ENCODE results near the gene MAP3K19. TPM values are rescaled to one million over a fixed set of nuclear protein-coding genes. Genes with fewer than 3 reads are reported as not detected.
A peak's percentile ranks its signal among the peaks of the same experiment; 100 is the strongest.
"Not testable (repeated sequence)": the region's sequence is repeated elsewhere in the genome, so short reads cannot be mapped to it uniquely, and the experiment has no call there.

Gene MAP3K19
- polyA plus RNA-seq, 1 donor, result not detected

DNA sequence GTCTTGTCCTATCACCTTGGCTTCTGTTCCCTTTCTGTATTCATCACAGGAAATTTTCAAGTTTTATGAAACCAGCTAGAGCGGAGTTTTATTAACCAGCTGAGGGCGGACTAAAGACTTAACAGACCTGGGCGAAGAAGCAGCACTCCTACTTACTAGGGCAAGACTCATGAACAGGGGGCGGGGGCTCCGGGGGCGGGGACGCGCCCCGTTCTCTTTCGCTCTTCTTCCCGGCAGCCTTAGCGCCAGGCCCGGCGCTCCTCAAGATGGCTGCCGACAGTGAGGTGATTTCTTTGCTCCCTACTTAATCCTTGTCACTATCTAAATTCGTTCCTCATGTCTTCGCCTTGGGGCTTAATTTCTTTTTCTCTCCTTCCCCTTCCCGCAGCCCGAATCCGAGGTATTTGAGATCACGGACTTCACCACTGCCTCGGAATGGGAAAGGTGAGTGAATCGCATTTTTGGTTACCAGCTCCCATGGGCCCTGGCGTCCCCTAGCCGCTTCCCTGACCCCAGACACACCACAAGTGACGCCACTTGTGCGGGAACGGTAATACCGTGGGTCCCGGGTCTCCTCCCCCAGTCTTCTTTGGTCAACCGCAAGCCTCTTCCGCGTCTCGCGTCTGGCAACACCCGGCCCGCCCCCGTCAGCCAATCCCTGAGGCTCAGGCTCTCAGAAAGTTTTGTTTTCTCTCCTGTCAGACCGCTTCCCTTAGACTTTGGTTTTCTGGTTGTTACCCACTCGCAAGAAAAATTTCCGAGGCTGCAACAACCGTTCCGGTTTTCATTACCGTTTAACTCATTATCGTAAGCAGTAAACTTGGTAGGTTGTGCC is 5.0 kb upstream of the MAP3K19 start, which contains the start of gene RAB3GAP1:
Gene RAB3GAP1, plus strand, starts transcription at position 251 of the 835 bp plus-strand sequence. Its CDS starts 16 bp downstream, at position 267.
- peak; percentile 81 for DNase-seq

GRCh38 chr2:135050684-135051083 is 3.4 kb upstream of the MAP3K19 start:
- DNase-seq, result no peak

DNA sequence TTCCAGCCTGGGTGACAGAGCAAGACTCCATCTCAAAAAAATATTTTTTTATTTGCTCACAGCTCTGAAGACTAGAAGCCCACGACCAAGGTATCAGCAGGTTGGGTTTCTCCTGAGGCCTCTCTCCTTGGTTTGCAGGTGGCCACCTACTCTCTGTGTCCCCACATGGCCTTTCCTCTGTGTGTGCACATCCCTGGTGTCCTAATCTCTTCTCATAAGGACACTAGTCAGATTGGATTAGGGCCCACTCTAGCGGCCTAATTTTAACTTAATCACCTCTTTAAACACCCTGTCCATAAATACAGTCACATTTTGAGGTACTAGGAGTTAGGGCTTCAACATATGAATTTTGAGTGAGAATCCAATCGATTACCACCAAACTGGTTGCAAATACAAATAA is 2.9 kb upstream of the MAP3K19 start:
- DNase-seq, result no peak

DNA sequence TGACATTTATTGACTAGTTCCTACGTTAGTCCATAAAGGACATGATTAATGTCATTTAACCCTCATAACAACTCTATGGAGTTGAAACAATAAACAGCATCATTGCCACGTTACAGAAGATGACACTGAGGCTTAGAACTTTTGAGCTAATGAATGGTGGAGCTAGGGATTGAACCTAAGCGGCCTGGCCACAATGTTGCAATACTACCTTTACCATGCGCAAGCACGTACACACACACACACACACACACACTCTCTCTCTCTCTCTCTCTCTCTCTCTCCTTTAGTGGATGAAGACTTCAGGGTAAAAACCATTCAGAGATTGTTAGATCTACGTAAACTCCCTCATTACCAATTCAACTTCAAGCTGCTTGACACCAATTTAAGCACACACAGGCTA is 875 bp upstream of the MAP3K19 start:
- DNase-seq, result no peak

DNA sequence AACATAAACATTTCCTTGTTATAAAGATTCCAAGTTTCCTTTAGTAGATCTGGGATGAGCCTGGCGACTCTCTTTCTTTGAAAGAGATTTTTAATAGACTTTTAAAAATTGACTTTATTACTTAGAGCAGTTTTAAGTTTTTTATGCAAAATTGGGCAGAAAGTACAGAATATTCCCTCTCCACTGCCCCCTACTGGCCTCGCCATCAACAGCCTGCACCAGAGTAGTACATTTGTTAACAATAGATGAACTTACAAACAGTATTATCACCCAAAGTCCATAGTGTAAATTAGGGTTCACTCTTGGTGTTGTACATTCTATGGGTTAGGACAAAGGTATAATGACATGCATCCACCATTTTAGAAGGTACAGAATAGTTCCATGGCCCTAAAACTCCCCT is 3.9 kb downstream of the MAP3K19 start:
- DNase-seq, result no peak

- no peak for DNase-seq
Observed at GRCh38 chr2:135037831-135038230, 9.4 kb downstream of the MAP3K19 start.

DNA sequence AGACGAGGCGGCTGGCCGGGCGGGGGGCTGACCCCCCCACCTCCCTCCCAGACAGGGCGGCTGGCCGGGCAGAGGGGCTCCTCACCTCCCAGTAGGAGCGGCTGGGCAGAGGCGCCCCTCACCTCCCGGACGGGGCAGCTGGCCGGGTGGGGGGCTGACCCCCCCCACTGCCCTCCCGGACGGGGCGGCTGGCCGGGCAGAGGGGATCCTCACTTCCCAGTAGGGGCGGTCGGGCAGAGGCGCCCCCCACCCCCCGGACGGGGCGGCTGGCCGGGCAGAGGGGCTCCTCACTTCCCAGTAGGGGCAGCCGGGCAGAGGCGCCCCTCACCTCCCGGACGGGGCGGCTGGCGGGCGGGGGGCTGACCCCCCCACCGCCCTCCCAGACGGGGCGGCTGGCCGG is 14.0 kb downstream of the MAP3K19 start:
- DNase-seq, result not testable (repeated sequence)

DNA sequence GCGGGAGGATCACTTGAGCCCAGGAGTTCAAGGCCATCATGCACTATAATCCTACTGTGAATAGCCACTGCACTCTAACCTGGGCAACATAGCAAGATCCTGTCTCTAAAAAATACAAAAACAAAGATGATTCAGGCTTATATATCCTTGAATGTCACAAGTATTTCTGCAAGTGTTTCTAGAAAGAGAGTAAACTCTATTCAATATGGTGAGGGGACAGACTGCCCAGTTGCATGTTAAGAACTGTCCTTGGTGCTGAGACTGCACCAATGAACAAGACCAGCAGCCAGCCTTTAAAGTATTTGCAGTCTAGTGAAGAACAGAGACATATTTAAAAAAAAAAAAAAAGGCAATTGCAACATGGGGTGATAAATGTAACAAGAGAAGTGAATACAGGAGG is 16.4 kb downstream of the MAP3K19 start:
- peak; percentile 13 for DNase-seq

GRCh38 chr2:135029481-135030134 is 17.6 kb downstream of the MAP3K19 start:
- DNase-seq, result no peak

- no peak for DNase-seq
Observed at GRCh38 chr2:135023886-135024485, 23.3 kb downstream of the MAP3K19 start.

GRCh38 chr2:135022952-135023880 is 24.0 kb downstream of the MAP3K19 start:
- no peak for DNase-seq

GRCh38 chr2:135021618-135022017 is 25.6 kb downstream of the MAP3K19 start:
- DNase-seq, result no peak

DNA sequence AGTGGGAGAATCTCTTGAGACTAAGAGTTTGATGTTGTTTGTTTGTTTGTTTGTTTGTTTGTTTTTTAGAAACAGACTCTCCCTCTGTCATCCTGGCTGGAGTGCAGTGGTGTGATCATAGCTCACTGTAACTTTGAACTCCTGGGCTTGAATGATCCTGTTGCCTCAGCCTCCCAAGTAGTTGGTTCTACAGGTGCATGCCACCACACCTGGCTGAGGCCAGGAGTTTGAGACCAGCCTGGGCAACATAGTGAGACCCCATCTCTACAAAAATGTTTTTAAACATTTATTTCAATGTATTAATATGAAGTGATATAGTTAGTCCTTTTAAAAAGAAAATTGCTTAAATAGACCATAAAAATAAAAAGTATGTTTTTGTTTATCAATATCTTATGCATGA is 35.6 kb downstream of the MAP3K19 start:
- DNase-seq, result no peak

DNA sequence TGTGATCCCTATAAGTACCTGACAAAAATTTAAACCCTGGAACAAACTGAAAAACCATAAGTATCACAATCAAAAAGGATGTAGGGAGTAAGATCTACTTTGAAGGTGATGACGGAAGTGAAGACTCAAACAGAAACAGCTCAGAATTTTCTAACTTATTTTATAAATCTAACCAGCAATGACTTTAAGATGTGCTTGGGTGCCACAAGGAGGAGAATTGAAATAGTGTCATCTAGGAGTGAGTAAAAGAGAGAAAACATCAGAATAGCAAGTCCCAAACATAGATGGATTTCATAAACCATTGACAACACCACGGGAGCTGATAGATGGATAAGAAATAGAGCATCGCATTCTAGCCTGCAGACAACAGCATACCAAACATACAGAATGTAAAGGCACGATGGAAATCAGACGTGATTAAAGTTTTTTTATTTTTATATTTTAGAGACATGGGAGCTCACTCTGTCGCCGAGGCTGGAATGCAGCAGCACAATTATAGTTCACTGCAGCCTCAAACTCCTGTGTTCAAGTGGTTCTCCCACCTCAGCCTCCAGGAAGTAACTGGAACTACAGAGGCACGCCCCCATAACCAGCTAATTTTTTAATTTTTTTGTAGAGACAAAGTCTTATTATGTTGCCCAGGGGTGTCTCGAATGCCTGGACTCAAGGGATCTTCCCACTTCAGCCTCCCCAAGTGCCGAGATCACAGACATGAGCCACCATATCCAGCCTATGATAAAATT is 36.9 kb downstream of the MAP3K19 start:
- DNase-seq, result no peak

DNA sequence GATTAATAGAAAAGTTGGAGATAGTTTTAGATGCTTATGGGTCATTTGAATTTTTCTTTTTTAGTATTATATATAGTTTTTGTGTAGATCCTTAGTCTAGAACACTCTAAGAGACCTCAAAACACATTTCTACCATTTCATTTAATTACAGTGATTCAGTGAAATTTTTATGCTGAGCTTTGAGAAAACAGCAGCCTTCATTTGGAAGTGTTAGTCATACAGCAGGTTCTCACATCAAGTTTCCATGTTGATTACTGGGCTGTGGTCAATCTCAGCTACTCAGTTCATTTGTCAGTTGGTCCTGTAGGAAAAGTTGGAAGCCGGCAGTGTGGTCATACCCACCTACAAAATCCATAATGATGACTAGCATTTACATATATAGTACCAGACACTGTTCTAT is 37.9 kb downstream of the MAP3K19 start:
- no peak for DNase-seq

- DNase-seq, result no peak
Observed at GRCh38 chr2:135005753-135006152, 41.5 kb downstream of the MAP3K19 start.

- DNase-seq, result peak; percentile 48
Observed at GRCh38 chr2:135004005-135004746, 43.1 kb downstream of the MAP3K19 start.

GRCh38 chr2:135002836-135003235 is 44.4 kb downstream of the MAP3K19 start:
- no peak for DNase-seq

GRCh38 chr2:134999521-134999920 is 47.7 kb downstream of the MAP3K19 start:
- no peak for DNase-seq

- no peak for DNase-seq
Observed at GRCh38 chr2:134988994-134989605, 58.1 kb downstream of the MAP3K19 start.
